Endothelial cell of umbilical vein (primary cell): ENCODE results near the gene MME. TPM values are rescaled to one million over a fixed set of nuclear protein-coding genes. Genes with fewer than 3 reads are reported as not detected.

Source experiments
- BruUV-seq: library from RNA; stranded (reverse); fragments of 400-500 nt; replicated peaks from 2 replicates; lab custom pipeline; 2021; lab: Mats Ljungman, UMichigan
- CTCF ChIA-PET: fragments of 300-600, 350-600 bp; sonication (Branson Sonifier 250); formaldehyde crosslinking; loops from one replicate; lab custom pipeline; 2021; ENCODE audit warnings: antibody characterized with exemption, inconsistent platforms; lab: Charles Lee
- POLR2A ChIA-PET: fragments of 300-600, 350-600 bp; sonication (Branson Sonifier 250); formaldehyde crosslinking; loops from one replicate; lab custom pipeline; 2021; ENCODE audit warnings: antibody characterized with exemption, inconsistent platforms; lab: Charles Lee
- DNase-seq: peaks from one replicate; pipeline ENCODE4 v3.0.0-alpha.2; 2011; ENCODE audit warnings: low read depth, low spot score
- FAIRE-seq: peaks from 2 replicates; lab custom pipeline; 2011; peaks lifted over from hg19 to GRCh38; lab: Jason Lieb, UNC
- H2AFZ ChIP-seq: 2 replicates; pipeline ENCODE4 v1.6.0; 2012; ENCODE audit warnings: low read depth, low read length, control low read depth, inconsistent platforms
- H3K27ac ChIP-seq: 2 replicates; pipeline ENCODE4 v1.5.1; 2011; ENCODE audit warnings: low read depth, mild to moderate bottlenecking, control low read depth, low read length, moderate library complexity; ENCODE audit not compliant: insufficient read depth
- H3K27me3 ChIP-seq, 2 experiments: 2 replicates each; pipeline versions ENCODE4 v1.6.0 to v1.6.1; 2011; ENCODE audit warnings: low read length in 2 of 2, mixed read lengths in 1 of 2; ENCODE audit not compliant: control insufficient read depth in 2 of 2, insufficient read depth in 2 of 2
- H3K36me3 ChIP-seq, 2 experiments: 2 replicates in 1 of 2; 3 replicates in 1 of 2; pipeline ENCODE4 v1.5.1; 2011; ENCODE audit warnings: low read length in 2 of 2, mild to moderate bottlenecking in 1 of 2, moderate library complexity in 1 of 2; ENCODE audit not compliant: control insufficient read depth in 2 of 2, insufficient read depth in 2 of 2; ENCODE audit errors: extremely low read depth in 1 of 2
- H3K4me1 ChIP-seq: 3 replicates; pipeline ENCODE4 v1.5.1; 2011; ENCODE audit warnings: mild to moderate bottlenecking, low read length; ENCODE audit not compliant: control insufficient read depth, insufficient read depth; ENCODE audit errors: extremely low read depth
- H3K4me2 ChIP-seq: 2 replicates; pipeline ENCODE4 v1.6.1; 2011; ENCODE audit warnings: low read length, control low read depth, mixed read lengths; ENCODE audit not compliant: insufficient read depth
- H3K4me3 ChIP-seq, 3 experiments: fragments of 200-600 bp in 1 of 3; sonication (generic), shearing (Covaris generic) in 1 of 3; replicated peaks in 1 of 3; 2 replicates each; pipeline ENCODE4 v1.5.1; 2011 to 2016; ENCODE audit warnings: control low read depth in 3 of 3, low read length in 3 of 3, mild to moderate bottlenecking in 2 of 3, inconsistent platforms in 1 of 3, low read depth in 1 of 3, moderate library complexity in 1 of 3; ENCODE audit not compliant: insufficient read depth in 1 of 3
- H3K79me2 ChIP-seq: 2 replicates; pipeline ENCODE4 v1.6.0; 2012; ENCODE audit warnings: low read length, inconsistent platforms; ENCODE audit not compliant: control insufficient read depth, insufficient read depth
- H3K9ac ChIP-seq: replicated peaks from 2 replicates; pipeline ENCODE3; 2011; ENCODE audit warnings: low read length, control low read depth; ENCODE audit not compliant: insufficient read depth; ENCODE audit errors: extremely low read depth
- H3K9me1 ChIP-seq: replicated peaks from 3 replicates; pipeline ENCODE4 v1.6.0; 2011; ENCODE audit warnings: mild to moderate bottlenecking, low read length; ENCODE audit not compliant: control insufficient read depth, insufficient read depth; ENCODE audit errors: extremely low read depth
- H3K9me3 ChIP-seq: replicated peaks from 2 replicates; pipeline ENCODE4 v1.5.1; 2012; ENCODE audit warnings: low read length, inconsistent platforms; ENCODE audit not compliant: control insufficient read depth, insufficient read depth
- H4K20me1 ChIP-seq: replicated peaks from 2 replicates; pipeline ENCODE3; 2011; ENCODE audit warnings: mild to moderate bottlenecking, low read length; ENCODE audit not compliant: control insufficient read depth, insufficient read depth; ENCODE audit errors: extremely low read depth
- CTCF ChIP-seq, 2 donors: IDR thresholded peaks; 1 replicate in 1 of 2; 2 replicates in 1 of 2; pipeline ENCODE4 v1.5.1; 2011; ENCODE audit warnings: low read length in 2 of 2, mild to moderate bottlenecking in 2 of 2, moderate library complexity in 2 of 2, control low read depth in 1 of 2, inconsistent platforms in 1 of 2, low read depth in 1 of 2; ENCODE audit not compliant: insufficient read depth in 1 of 2; ENCODE audit errors: extremely low read depth in 1 of 2
- EZH2 ChIP-seq: IDR thresholded peaks from 2 replicates; pipeline ENCODE4 v1.6.1; 2012; ENCODE audit warnings: borderline replicate concordance, low read depth, mild to moderate bottlenecking, moderate library complexity, low read length, inconsistent platforms; ENCODE audit not compliant: severe bottlenecking
- FOS ChIP-seq: IDR thresholded peaks from 2 replicates; pipeline ENCODE4 v1.6.1; 2011; ENCODE audit warnings: mild to moderate bottlenecking, low read length, moderate library complexity, borderline replicate concordance; ENCODE audit not compliant: insufficient read depth
- GATA2 ChIP-seq: IDR thresholded peaks from 2 replicates; pipeline ENCODE4 v1.7.0; 2011; ENCODE audit warnings: low read depth, mild to moderate bottlenecking, moderate library complexity, mixed read lengths, low read length; ENCODE audit not compliant: insufficient read length, insufficient read depth
- JUN ChIP-seq: IDR thresholded peaks from 2 replicates; pipeline ENCODE4 v1.6.1; 2011; ENCODE audit warnings: borderline replicate concordance, low read depth; ENCODE audit not compliant: insufficient read length, insufficient read depth
- MAX ChIP-seq: IDR thresholded peaks from 2 replicates; pipeline ENCODE4 v1.6.1; 2011; ENCODE audit not compliant: insufficient read depth, insufficient read length
- MYC ChIP-seq: IDR thresholded peaks from one replicate; pipeline ENCODE4 v1.6.1; 2011; ENCODE audit warnings: mild to moderate bottlenecking, low read depth, low read length
- POLR2A ChIP-seq: IDR thresholded peaks from 2 replicates; pipeline ENCODE4 v1.6.1; 2012; ENCODE audit warnings: low read depth, mild to moderate bottlenecking, control low read depth, low read length
- POLR2AphosphoS5 ChIP-seq: IDR thresholded peaks from 2 replicates; pipeline ENCODE4 v1.6.1; 2012; ENCODE audit warnings: low read depth, mild to moderate bottlenecking, control low read depth, low read length, moderate library complexity; ENCODE audit not compliant: insufficient read depth
- dilution Hi-C: fragments of 300-500 bp; cut with MboI; formaldehyde crosslinking; loops from one replicate; pipeline ENCODE4 v1.15.0; 2019; ENCODE audit warnings: low sequenced_read_pairs; ENCODE audit not compliant: extremely low pct_ligation_motif_present
- intact Hi-C: fragments of 100-400 bp; cut with micrococcal nuclease; formaldehyde crosslinking; loops from one replicate; pipeline ENCODE4 v1.10.0; 2022
- polyA plus RNA-seq, 4 experiments: library from polyadenylated mRNA; depleted of rRNA in 3 of 4; stranded (reverse) in 3 of 4; unstranded in 1 of 4; fragments of >200 nt; gene quantifications; 2 replicates each; pipeline versions ENCODE4 v1.2.1 to v1.2.3, GENCODE V29; 2011 to 2012; ENCODE audit warnings: missing spikeins in 1 of 4
- total RNA-seq: library from RNA; stranded (reverse); gene quantifications from 2 replicates; pipeline ENCODE4 v1.2.3, GENCODE V29; 2021

MME gene
- total and polyA plus RNA-seq, 2 donors (not counting 3 experiments of a cell fraction or from before 2014, with no cell fraction given): 6.0 to 10.5 TPM

GRCh38 chr3:155046935-155047334 lies 33.2 kb upstream of the MME start:
- intact Hi-C loops (no loop called here), dilution Hi-C loops (no loop called here)
- TF ChIP-seq POLR2AphosphoS5: no peak
- no peak for TF ChIP-seq CTCF (IDR thresholded peaks at IDR 0.05; ENCODE audit: extremely low read depth in 1 of 2, insufficient read depth in 1 of 2, low read depth in 1 of 2, low read length in 2 of 2)
- TF ChIP-seq POLR2A: no peak
- no peak for TF ChIP-seq FOS
- TF ChIP-seq MYC: no peak
- TF ChIP-seq GATA2: no peak
- TF ChIP-seq EZH2: no peak
- TF ChIP-seq JUN: no peak
- TF ChIP-seq MAX: no peak
- DNase-seq: no peak
- H3K9ac ChIP-seq: no peak overlapping the region
- no peak overlapping the region for H3K4me3 ChIP-seq
- no peaks in the 10 kb centered on the region for H4K20me1 ChIP-seq
- ChIA-PET CTCF (interaction anchor here (1.0 to 1.2 kb wide), 2 partner anchors 12 to 16 kb away, joined by 3 read pairs; no protein-coding TSS in a partner anchor), POLR2A (no interaction called here)
- H3K27ac ChIP-seq: no peak overlapping the region
- H3K79me2 ChIP-seq: no peaks in the 10 kb centered on the region
- H3K9me1 ChIP-seq: no peaks in the 10 kb centered on the region
- H2AFZ ChIP-seq: no peak overlapping the region
- no peaks in the 10 kb centered on the region for H3K4me1 ChIP-seq
- BruUV-seq: no TSS peak
- FAIRE-seq: no peak
- no peaks in the 10 kb centered on the region for H3K27me3 ChIP-seq
- H3K4me2 ChIP-seq: no peak overlapping the region
- no peaks in the 10 kb centered on the region for H3K9me3 ChIP-seq
- H3K36me3 ChIP-seq: no peaks in the 10 kb centered on the region
